A673 (cell line): ENCODE results near the gene NUP62. TPM values are rescaled to one million over a fixed set of nuclear protein-coding genes. Genes with fewer than 3 reads are reported as not detected.

ENCODE experiments used
- BruUV-seq: library from RNA; stranded (reverse); fragments of 400-500 nt; replicated peaks from 2 replicates; lab custom pipeline; 2021; lab: Mats Ljungman, UMichigan
- CTCF ChIA-PET: fragments of 300-600 bp; sonication (Branson Sonifier 250); formaldehyde crosslinking; loops from one replicate; lab custom pipeline; 2022; ENCODE audit warnings: antibody characterized with exemption; lab: Charles Lee
- POLR2A ChIA-PET: fragments of 300-600 bp; sonication (Branson Sonifier 250); formaldehyde crosslinking; loops from one replicate; lab custom pipeline; 2022; ENCODE audit warnings: antibody characterized with exemption; ENCODE audit not compliant: low non-redundant PET; lab: Charles Lee
- DNase-seq: peaks from one replicate; pipeline ENCODE4 v3.0.0-alpha.2; 2015; ENCODE audit warnings: low spot score
- H3K27ac ChIP-seq: fragments of 200-600 bp; sonication (generic); 2 replicates; pipeline ENCODE4 v1.5.1; 2016; ENCODE audit warnings: mixed run types, low read depth, mild to moderate bottlenecking, mixed read lengths, antibody characterized with exemption, low read length; ENCODE audit not compliant: poor library complexity, severe bottlenecking
- H3K27me3 ChIP-seq: fragments of 200-600 bp; sonication (generic); replicated peaks from 2 replicates; pipeline ENCODE4 v1.6.1; 2017; ENCODE audit warnings: mixed run types, low read depth, mild to moderate bottlenecking, mixed read lengths, antibody characterized with exemption, low read length; ENCODE audit not compliant: insufficient read depth, poor library complexity
- H3K36me3 ChIP-seq: fragments of 200-600 bp; sonication (generic); 2 replicates; pipeline ENCODE4 v1.6.1; 2016; ENCODE audit warnings: mixed run types, mild to moderate bottlenecking, mixed read lengths, antibody characterized with exemption, low read length; ENCODE audit not compliant: insufficient read depth, poor library complexity, severe bottlenecking
- H3K4me1 ChIP-seq: fragments of 200-600 bp; sonication (generic); 2 replicates; pipeline ENCODE4 v1.6.1; 2017; ENCODE audit warnings: mixed run types, mild to moderate bottlenecking, mixed read lengths, antibody characterized with exemption, low read length; ENCODE audit not compliant: insufficient read depth, poor library complexity, severe bottlenecking
- H3K4me3 ChIP-seq: fragments of 200-600 bp; sonication (generic); 2 replicates; pipeline ENCODE4 v1.5.1; 2016; ENCODE audit warnings: low read depth, mixed run types, mild to moderate bottlenecking, mixed read lengths, low read length; ENCODE audit not compliant: poor library complexity, severe bottlenecking
- H3K9me3 ChIP-seq: fragments of 200-600 bp; sonication (generic); 2 replicates; pipeline ENCODE4 v1.6.1; 2016; ENCODE audit warnings: mixed run types, low read depth, mild to moderate bottlenecking, mixed read lengths, antibody characterized with exemption, low read length; ENCODE audit not compliant: poor library complexity, severe bottlenecking
- EZH2 ChIP-seq: fragments of 200-600 bp; sonication (generic); IDR thresholded peaks from 2 replicates; pipeline ENCODE4 v1.6.1; 2017; ENCODE audit warnings: borderline replicate concordance, low read depth, mild to moderate bottlenecking, mixed read lengths, antibody characterized with exemption, low read length; ENCODE audit not compliant: poor library complexity, severe bottlenecking
- intact Hi-C: fragments of 100-400 bp; cut with micrococcal nuclease; formaldehyde crosslinking; loops from one replicate; pipeline ENCODE4 v1.10.0; 2022; ENCODE audit not compliant: unreplicated experiment
- total RNA-seq: library from RNA; stranded (reverse); gene quantifications from 2 replicates; pipeline ENCODE4 v1.2.3, GENCODE V29; 2021
- TF ChIP-seq, protein P1 (sequence below): fragments of 300-800, 200-600 bp; sonication (generic); conservative IDR thresholded peaks from 2 replicates; pipeline ENCODE4 v1.5.1; 2017; ENCODE audit warnings: low read depth, mild to moderate bottlenecking, antibody characterized with exemption, low read length, moderate library complexity, mixed read lengths

The NUP62 gene
- total RNA-seq, 1 experiment from 2014 or later = 98.5 TPM

DNA sequence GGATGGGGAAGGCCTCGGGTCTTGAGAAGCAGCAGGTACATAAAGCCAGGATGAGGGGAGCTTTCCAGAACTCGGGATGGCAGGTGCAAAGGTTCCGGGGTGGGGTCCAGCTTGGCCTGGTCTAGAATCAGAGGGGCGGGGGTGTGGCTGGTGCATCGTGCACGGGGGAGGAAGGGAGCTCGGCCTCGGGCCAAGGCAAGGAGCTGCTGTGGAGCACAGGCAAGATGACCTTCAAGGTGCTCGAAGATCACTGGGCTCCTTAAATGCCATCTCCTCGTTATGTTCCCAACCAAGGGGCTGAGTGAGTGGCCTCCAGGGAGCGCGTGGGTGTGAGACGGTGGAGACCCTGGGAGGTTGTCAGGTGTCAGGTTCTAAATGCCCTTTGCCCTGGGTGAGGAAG lies 47.8 kb upstream of the NUP62 start:
- TF ChIP-seq, protein P1, sequence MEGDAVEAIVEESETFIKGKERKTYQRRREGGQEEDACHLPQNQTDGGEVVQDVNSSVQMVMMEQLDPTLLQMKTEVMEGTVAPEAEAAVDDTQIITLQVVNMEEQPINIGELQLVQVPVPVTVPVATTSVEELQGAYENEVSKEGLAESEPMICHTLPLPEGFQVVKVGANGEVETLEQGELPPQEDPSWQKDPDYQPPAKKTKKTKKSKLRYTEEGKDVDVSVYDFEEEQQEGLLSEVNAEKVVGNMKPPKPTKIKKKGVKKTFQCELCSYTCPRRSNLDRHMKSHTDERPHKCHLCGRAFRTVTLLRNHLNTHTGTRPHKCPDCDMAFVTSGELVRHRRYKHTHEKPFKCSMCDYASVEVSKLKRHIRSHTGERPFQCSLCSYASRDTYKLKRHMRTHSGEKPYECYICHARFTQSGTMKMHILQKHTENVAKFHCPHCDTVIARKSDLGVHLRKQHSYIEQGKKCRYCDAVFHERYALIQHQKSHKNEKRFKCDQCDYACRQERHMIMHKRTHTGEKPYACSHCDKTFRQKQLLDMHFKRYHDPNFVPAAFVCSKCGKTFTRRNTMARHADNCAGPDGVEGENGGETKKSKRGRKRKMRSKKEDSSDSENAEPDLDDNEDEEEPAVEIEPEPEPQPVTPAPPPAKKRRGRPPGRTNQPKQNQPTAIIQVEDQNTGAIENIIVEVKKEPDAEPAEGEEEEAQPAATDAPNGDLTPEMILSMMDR = no peak
- TF ChIP-seq EZH2 = no peak
- no peaks in the 10 kb centered on the region for H3K4me1 ChIP-seq
- intact Hi-C loops = no loop called here
- ChIA-PET CTCF (interaction anchor here (0.7 kb wide), 1 partner anchor 39 kb away, joined by 3 read pairs; no protein-coding TSS in a partner anchor), POLR2A (no interaction called here)
- H3K9me3 ChIP-seq = no peaks in the 10 kb centered on the region
- no peak overlapping the region for H3K4me3 ChIP-seq
- BruUV-seq = no TSS peak
- H3K27ac ChIP-seq = no peak overlapping the region
- no peaks in the 10 kb centered on the region for H3K36me3 ChIP-seq
- no peaks in the 10 kb centered on the region for H3K27me3 ChIP-seq
- DNase-seq = no peak

DNA sequence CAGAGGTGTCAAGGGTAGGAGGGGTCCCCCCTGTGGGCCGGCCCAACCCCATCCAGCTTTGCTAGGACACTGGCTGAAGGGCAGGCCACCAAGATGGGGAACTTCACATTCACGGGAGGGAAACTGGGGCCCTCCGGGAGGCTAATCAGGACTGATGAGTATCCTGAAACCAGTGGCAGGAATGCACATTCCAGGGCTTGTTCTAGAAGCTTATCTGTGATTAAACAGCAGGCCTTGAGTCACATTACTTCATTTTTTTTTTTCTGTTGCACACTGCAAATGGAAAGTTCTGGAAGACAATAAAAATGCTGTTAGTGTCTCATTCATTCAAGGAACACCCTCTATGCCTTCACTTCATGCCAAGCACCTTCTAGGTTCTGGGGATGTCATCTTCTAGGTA lies 47.2 kb upstream of the NUP62 start:
- POLR2A ChIA-PET = no interaction called here
- H3K4me3 ChIP-seq = no peak overlapping the region
- BruUV-seq = no TSS peak
- DNase-seq = no peak
- H3K4me1 ChIP-seq = no peaks in the 10 kb centered on the region
- H3K36me3 ChIP-seq = no peaks in the 10 kb centered on the region
- TF ChIP-seq, protein P1 = no peak
- TF ChIP-seq EZH2 = no peak
- H3K9me3 ChIP-seq = no peaks in the 10 kb centered on the region
- CTCF ChIA-PET = interaction anchor here (0.7 kb wide), 1 partner anchor 38 kb away, joined by 3 read pairs; no protein-coding TSS in a partner anchor
- peaks cover 5% of the 10 kb centered on the region for H3K27me3 ChIP-seq
- no peak overlapping the region for H3K27ac ChIP-seq
- intact Hi-C loops = no loop called here

DNA sequence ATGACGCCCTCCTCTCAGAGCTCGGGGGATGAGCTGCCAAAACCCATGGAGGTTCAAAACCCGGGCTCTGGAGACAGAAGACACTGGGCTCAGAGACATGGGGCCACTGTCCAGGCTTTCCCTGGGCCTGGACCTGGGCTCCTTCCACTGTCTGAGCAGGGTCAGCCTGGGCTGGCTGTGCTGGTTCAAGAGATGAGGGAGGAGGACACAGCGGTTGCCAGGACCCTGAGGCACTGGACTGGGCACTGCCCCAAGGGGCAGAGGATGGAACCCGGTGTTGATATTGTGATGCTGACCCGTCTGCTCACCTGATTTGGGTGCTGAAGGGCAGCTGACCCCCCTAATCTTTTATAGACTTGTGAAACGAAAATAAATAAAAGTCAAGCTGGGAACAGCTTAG lies 45.7 kb upstream of the NUP62 start:
- TF ChIP-seq, protein P1 = no peak
- TF ChIP-seq EZH2 = no peak
- CTCF ChIA-PET = no interaction called here
- H3K9me3 ChIP-seq = no peaks in the 10 kb centered on the region
- H3K4me3 ChIP-seq = no peak overlapping the region
- DNase-seq = no peak
- H3K36me3 ChIP-seq = no peaks in the 10 kb centered on the region
- H3K27ac ChIP-seq = no peak overlapping the region
- H3K27me3 ChIP-seq = peaks cover 5% of the 10 kb centered on the region
- no peaks in the 10 kb centered on the region for H3K4me1 ChIP-seq
- POLR2A ChIA-PET = no interaction called here
- intact Hi-C loops = no loop called here
- no TSS peak for BruUV-seq
